NCI-H526 treated with DMSO at 0.1 percent for 48 hours (cell line): ENCODE data around the gene ANKRD29.
"Not testable (repeated sequence)": the region's sequence is repeated elsewhere in the genome, so short reads cannot be mapped to it uniquely, and the experiment has no call there.

Experiments
- DNase-seq: peaks from one replicate; lab custom pipeline; 2025; lab: John Stamatoyannopoulos, UW

ANKRD29 gene

GRCh38 chr18:23616258-23616657, 46.5 kb downstream of the ANKRD29 start:
- DNase-seq: no peak

- DNase-seq: no peak
These were observed 47.8 kb downstream of the ANKRD29 start for GRCh38 chr18:23614891-23615290.

GRCh38 chr18:23614413-23614812, 48.3 kb downstream of the ANKRD29 start:
- no peak for DNase-seq

- DNase-seq: not testable (repeated sequence)
These were observed 49.6 kb downstream of the ANKRD29 start for GRCh38 chr18:23613091-23613475.

- DNase-seq: no peak
These were observed 50.1 kb downstream of the ANKRD29 start for GRCh38 chr18:23612434-23613090.

- no peak for DNase-seq
These were observed 53.2 kb downstream of the ANKRD29 start for GRCh38 chr18:23609390-23610023.

- DNase-seq: no peak
These were observed 54.5 kb downstream of the ANKRD29 start for GRCh38 chr18:23608211-23608610.

- no peak for DNase-seq
These were observed 56.8 kb downstream of the ANKRD29 start for GRCh38 chr18:23605941-23606340.

- no peak for DNase-seq
These were observed 62.9 kb downstream of the ANKRD29 start for GRCh38 chr18:23599809-23600208.

- DNase-seq: no peak
These were observed 66.5 kb downstream of the ANKRD29 start for GRCh38 chr18:23596183-23596582.

- no peak for DNase-seq
These were observed 67.1 kb downstream of the ANKRD29 start for GRCh38 chr18:23595591-23595990.

GRCh38 chr18:23593720-23594119, 69.0 kb downstream of the ANKRD29 start:
- DNase-seq: no peak

- DNase-seq: no peak
These were observed 69.8 kb downstream of the ANKRD29 start for GRCh38 chr18:23592911-23593310.

- DNase-seq: no peak
These were observed 71.7 kb downstream of the ANKRD29 start for GRCh38 chr18:23591011-23591410.

GRCh38 chr18:23588836-23589560, 73.7 kb downstream of the ANKRD29 start:
- no peak for DNase-seq

GRCh38 chr18:23587220-23587642, 75.5 kb downstream of the ANKRD29 start:
- DNase-seq: no peak

GRCh38 chr18:23586249-23587196, 76.2 kb downstream of the ANKRD29 start, which contains the start of gene NPC1:
NPC1 (minus strand) TSS chr18:23586506; CDS start chr18:23586343, 163 bp downstream.
- peak; percentile 74 for DNase-seq

GRCh38 chr18:23585897-23586248, 76.8 kb downstream of the ANKRD29 start:
- no peak for DNase-seq

GRCh38 chr18:23585007-23585871, 77.5 kb downstream of the ANKRD29 start:
- no peak for DNase-seq

- no peak for DNase-seq
These were observed 78.4 kb downstream of the ANKRD29 start for GRCh38 chr18:23584019-23584983.
